ENCODE measurements around the gene CDK5RAP2.

DNA sequence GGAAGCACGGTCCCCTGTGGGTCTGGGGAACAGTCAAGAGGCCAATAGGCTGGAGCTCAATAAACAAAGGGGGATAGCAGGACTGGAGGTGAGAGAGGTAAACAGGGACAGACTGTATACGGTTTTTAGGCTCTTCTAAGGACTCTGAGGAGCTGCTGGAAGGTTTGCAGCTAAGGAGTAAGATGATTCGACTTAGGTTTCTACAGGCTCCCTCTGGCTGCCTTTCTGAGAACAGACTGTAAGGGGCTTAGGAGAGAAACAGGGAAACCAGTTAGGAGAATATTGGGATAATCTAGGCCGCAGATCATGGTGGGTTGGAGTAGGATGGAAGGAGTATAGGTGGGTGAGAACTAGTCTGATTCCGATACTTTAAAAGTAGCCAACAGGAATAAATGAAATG is 10.4 kb downstream of the CDK5RAP2 start:
- TF ChIP-seq POLR2A (IDR thresholded peaks at IDR 0.05) (no peak), CTCF (IDR thresholded peaks at IDR 0.05 in 4 of 5, conservative IDR thresholded peaks at IDR 0.05 in 1 of 5) (no peak)
